ENCODE measurements around the gene CACNA1C. TPM values are rescaled to one million over a fixed set of nuclear protein-coding genes. Genes with fewer than 3 reads are reported as not detected.

The CACNA1C gene
- total and polyA plus RNA-seq, 2 of the 4 experiments (the other 2 are of a cell fraction): 1.6 to 2.6 TPM

DNA sequence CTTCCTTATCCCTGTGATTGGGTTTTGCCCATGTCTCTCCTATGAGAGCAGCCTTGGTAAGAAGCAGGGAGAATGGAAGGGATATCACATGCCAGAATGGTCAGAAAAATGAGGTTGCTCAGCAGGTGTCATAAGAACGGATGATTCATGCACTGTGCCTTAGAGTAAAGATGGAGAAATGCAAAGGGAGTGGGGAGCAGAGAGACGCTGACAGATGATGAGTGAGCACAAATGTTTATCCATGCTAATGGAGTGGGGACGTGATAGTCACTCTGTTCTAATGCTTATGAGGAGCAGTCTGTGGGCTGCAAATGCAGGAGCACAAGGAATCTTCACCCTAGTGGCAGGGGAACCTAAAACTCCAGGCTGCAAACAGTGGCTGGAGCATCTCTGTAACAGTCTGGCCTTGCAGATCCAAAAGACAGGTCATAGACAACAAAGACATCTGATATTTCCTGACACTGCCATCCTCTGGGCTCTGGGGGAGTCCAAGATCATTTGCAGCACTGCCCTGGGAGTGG lies 243.2 kb downstream of the CACNA1C start:
- peak; percentile 89 for DNase-seq
- Histone ChIP-seq H3K4me2 (ENCODE audit: low read depth, low read length) (no peak overlapping the region), H3K56ac (ENCODE audit: extremely low read depth, insufficient read depth, low read length) (no peak overlapping the region), H3K4me1 (ENCODE audit: control insufficient read depth, insufficient read depth, low read length) (peaks cover 30% of the 10 kb centered on the region), H2AFZ (replicated peaks; ENCODE audit: low read length, poor library complexity) (no peak overlapping the region), H2BK20ac (ENCODE audit: low read depth, low read length) (peak overlapping the region; percentile 9; the same call in 1 of the 2 replicates), H3K9me1 (ENCODE audit: insufficient read depth, low read length) (peaks cover 22% of the 10 kb centered on the region), H3K36me3 (ENCODE audit: control insufficient read depth, insufficient read depth, low read length) (no peaks in the 10 kb centered on the region), H3K27me3 (ENCODE audit: control insufficient read depth, insufficient read depth, low read length) (no peaks in the 10 kb centered on the region), H3K14ac (replicated peaks; ENCODE audit: low read depth, low read length) (no peak overlapping the region), H2BK5ac (ENCODE audit: low read depth, low read length, poor library complexity, severe bottlenecking) (no peak overlapping the region), H3K18ac (ENCODE audit: low read depth, low read length) (no peak overlapping the region; the same call in 1 of the 2 replicates), H2AK5ac (ENCODE audit: low read depth, low read length) (0 out of 2 replicates have a peak overlapping the region, but pooled peaks have one; percentile 67), H3K27ac (ENCODE audit: insufficient read depth, low read length) (no peak overlapping the region), H3K9me3 (ENCODE audit: control insufficient read depth, insufficient read depth, low read length) (no peaks in the 10 kb centered on the region), H2AK9ac (replicated peaks; ENCODE audit: low read depth, low read length, poor library complexity) (no peak overlapping the region), H4K8ac (ENCODE audit: low read depth in 2 of 2, low read length in 2 of 2) (0 out of 4 replicates have a peak overlapping the region, but pooled peaks of 1 of the 2 experiments have one; percentile 31), H3K79me1 (ENCODE audit: low read depth in 1 of 2, low read length in 2 of 2) (peaks cover 0 to 5% of the 10 kb centered on the region in 2 experiments; a peak in 1 of 4 replicates), H2BK120ac (ENCODE audit: low read depth, low read length) (peak overlapping the region; percentile 28), H3K4me3 (ENCODE audit: insufficient read depth, low read depth, low read length) (no peak overlapping the region), H3K9ac (ENCODE audit: low read depth, low read length) (no peak overlapping the region), H3K4ac (ENCODE audit: low read depth, low read length) (peak overlapping the region; percentile 22; the same call in 1 of the 2 replicates), H4K91ac (ENCODE audit: insufficient read depth, low read depth, low read length) (peak overlapping the region; percentile 66), H3K23ac (ENCODE audit: low read depth, low read length) (no peak overlapping the region), H4K5ac (ENCODE audit: low read depth, low read length) (no peak overlapping the region), H4K20me1 (ENCODE audit: insufficient read depth, low read length) (no peaks in the 10 kb centered on the region), H2BK15ac (ENCODE audit: low read depth, low read length) (no peak overlapping the region)
- ChIA-PET CTCF (no interaction called here), POLR2A (ENCODE audit: unreplicated experiment) (no interaction called here)
- WGBS, 2 experiments (ENCODE audit: extremely low coverage in 2 of 2, insufficient read length in 1 of 2): 5% methylated on average over 3 of the region's 3 CpGs; no CpG with 5 or more reads in 1 of the 2 experiments
- BruUV-seq (replicated peaks): no TSS peak
- dilution Hi-C loops (cut with HindIII; ENCODE audit: low sequenced_read_pairs, unreplicated experiment): no loop called here
- intact Hi-C loops (cut with micrococcal nuclease): no loop called here
- ATAC-seq (ENCODE audit: low read depth): peak; percentile 78
- in situ Hi-C loops (cut with MboI; ENCODE audit: low sequenced_read_pairs): loop anchor here (25.0 kb wide), 2 partner anchors 484 to 634 kb away; partner anchors contain the start of gene LRTM2
- TF ChIP-seq NFE2L2 (IDR thresholded peaks at IDR 0.05; ENCODE audit: low read depth, low read length) (peak; percentile 73), RAD21 (IDR thresholded peaks at IDR 0.05; ENCODE audit: low read length) (no peak), RFX5 (IDR thresholded peaks at IDR 0.05; ENCODE audit: low read depth, low read length) (no peak), RCOR1 (IDR thresholded peaks at IDR 0.05; ENCODE audit: insufficient replicate concordance, low read length) (peak; percentile 93), CEBPB (IDR thresholded peaks at IDR 0.05; ENCODE audit: low read depth, low read length) (peak; percentile 74; the same call in 1 of the 2 replicates), USF2 (IDR thresholded peaks at IDR 0.05; ENCODE audit: low read depth, low read length) (0 out of 2 replicates have a peak, but pooled peaks have one; percentile 7), MXI1 (IDR thresholded peaks at IDR 0.05; ENCODE audit: borderline replicate concordance, low read depth, low read length) (no peak), MAZ (IDR thresholded peaks at IDR 0.05; ENCODE audit: borderline replicate concordance, low read depth, low read length) (no peak), SMC3 (IDR thresholded peaks at IDR 0.05; ENCODE audit: low read depth, low read length) (no peak), POLR2A (IDR thresholded peaks at IDR 0.05; ENCODE audit: low read depth, low read length) (no peak), BHLHE40 (IDR thresholded peaks at IDR 0.05; ENCODE audit: low read depth, low read length) (peak; percentile 19; the same call in 1 of the 2 replicates), MAFK (IDR thresholded peaks at IDR 0.05; ENCODE audit: low read depth, low read length) (peak; percentile 64), CHD1 (IDR thresholded peaks at IDR 0.05; ENCODE audit: low read depth, low read length) (no peak)
- TF ChIP-seq, protein P1, sequence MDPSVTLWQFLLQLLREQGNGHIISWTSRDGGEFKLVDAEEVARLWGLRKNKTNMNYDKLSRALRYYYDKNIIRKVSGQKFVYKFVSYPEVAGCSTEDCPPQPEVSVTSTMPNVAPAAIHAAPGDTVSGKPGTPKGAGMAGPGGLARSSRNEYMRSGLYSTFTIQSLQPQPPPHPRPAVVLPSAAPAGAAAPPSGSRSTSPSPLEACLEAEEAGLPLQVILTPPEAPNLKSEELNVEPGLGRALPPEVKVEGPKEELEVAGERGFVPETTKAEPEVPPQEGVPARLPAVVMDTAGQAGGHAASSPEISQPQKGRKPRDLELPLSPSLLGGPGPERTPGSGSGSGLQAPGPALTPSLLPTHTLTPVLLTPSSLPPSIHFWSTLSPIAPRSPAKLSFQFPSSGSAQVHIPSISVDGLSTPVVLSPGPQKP (IDR thresholded peaks at IDR 0.05; ENCODE audit: borderline replicate concordance, low read depth, low read length): no peak
- TF ChIP-seq, protein P2, sequence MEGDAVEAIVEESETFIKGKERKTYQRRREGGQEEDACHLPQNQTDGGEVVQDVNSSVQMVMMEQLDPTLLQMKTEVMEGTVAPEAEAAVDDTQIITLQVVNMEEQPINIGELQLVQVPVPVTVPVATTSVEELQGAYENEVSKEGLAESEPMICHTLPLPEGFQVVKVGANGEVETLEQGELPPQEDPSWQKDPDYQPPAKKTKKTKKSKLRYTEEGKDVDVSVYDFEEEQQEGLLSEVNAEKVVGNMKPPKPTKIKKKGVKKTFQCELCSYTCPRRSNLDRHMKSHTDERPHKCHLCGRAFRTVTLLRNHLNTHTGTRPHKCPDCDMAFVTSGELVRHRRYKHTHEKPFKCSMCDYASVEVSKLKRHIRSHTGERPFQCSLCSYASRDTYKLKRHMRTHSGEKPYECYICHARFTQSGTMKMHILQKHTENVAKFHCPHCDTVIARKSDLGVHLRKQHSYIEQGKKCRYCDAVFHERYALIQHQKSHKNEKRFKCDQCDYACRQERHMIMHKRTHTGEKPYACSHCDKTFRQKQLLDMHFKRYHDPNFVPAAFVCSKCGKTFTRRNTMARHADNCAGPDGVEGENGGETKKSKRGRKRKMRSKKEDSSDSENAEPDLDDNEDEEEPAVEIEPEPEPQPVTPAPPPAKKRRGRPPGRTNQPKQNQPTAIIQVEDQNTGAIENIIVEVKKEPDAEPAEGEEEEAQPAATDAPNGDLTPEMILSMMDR (conservative IDR thresholded peaks at IDR 0.05; ENCODE audit: low read depth, low read length): no peak

All from IMR-90 (cell line).